ENCODE measurements around the gene EHBP1.

DNA sequence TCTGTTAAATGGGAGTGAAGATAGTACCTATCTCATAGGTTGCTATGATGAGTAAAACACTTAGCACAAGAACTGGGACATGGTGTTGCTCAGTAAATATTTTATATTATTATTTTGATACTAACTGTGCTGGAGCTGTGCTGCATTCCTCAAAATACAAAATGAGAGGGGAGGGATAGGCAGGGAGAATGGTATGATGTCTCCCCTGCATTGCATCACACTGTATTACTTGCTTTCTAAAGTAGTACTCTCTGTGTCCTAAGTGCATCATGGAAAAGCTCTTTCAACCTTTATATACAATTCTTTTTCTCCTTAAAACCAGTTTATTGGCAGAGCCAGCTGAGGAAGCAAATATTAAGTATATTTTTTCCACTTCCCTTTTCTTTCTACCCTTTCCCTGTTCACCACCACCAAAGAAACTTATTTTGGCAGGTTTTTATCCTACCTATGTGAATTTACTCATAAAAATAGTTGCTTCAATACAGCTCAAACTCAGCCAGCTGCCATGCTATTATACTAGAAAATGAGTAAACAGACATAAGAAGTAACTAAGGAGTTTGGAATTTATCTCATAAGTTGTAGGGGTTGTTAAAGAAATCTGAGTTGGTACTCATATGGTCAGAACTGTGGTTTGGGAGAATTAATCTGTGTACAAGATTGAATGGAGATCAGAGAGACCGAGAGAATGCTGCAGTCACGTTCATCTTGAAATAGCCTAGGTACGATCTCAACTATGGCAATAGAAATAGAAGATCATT lies 60.3 kb downstream of the EHBP1 start:
- TF ChIP-seq POLR2A (IDR thresholded peaks at IDR 0.05): no peak
- TF ChIP-seq, protein P1, sequence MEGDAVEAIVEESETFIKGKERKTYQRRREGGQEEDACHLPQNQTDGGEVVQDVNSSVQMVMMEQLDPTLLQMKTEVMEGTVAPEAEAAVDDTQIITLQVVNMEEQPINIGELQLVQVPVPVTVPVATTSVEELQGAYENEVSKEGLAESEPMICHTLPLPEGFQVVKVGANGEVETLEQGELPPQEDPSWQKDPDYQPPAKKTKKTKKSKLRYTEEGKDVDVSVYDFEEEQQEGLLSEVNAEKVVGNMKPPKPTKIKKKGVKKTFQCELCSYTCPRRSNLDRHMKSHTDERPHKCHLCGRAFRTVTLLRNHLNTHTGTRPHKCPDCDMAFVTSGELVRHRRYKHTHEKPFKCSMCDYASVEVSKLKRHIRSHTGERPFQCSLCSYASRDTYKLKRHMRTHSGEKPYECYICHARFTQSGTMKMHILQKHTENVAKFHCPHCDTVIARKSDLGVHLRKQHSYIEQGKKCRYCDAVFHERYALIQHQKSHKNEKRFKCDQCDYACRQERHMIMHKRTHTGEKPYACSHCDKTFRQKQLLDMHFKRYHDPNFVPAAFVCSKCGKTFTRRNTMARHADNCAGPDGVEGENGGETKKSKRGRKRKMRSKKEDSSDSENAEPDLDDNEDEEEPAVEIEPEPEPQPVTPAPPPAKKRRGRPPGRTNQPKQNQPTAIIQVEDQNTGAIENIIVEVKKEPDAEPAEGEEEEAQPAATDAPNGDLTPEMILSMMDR (IDR thresholded peaks at IDR 0.05): no peak
- TF ChIP-seq EP300 (IDR thresholded peaks at IDR 0.05): no peak

Measured in stomach (tissue), 4 donors.